HEK293 (cell line): ENCODE data around the gene SPOUT1.

Source experiments
- CTCF ChIA-PET: fragments of 350-600 bp; formaldehyde crosslinking; extraction: SDS; loops from one replicate; lab custom pipeline; 2021; ENCODE audit warnings: antibody characterized with exemption; lab: Yijun Ruan, JAX
- POLR2A ChIA-PET: fragments of 300-600 bp; formaldehyde crosslinking; extraction: SDS; loops from one replicate; lab custom pipeline; 2020; ENCODE audit warnings: antibody characterized with exemption, inconsistent platforms; lab: Yijun Ruan, JAX
- H3K27ac ChIP-seq: fragments of 200-500 bp; sonication (Bioruptor generic); 2 replicates; pipeline ENCODE4 v1.5.1; 2014; ENCODE audit warnings: low read depth, low read length, control low read depth, inconsistent platforms; ENCODE audit errors: extremely low read depth
- H3K36me3 ChIP-seq, 2 experiments: fragments of 200-500 bp in 1 of 2; sonication (Bioruptor generic) in 1 of 2; 1 replicate in 1 of 2; 2 replicates in 1 of 2; pipeline ENCODE4 v1.5.1; 2014 to 2017; ENCODE audit warnings: inconsistent platforms in 2 of 2, low read length in 2 of 2; ENCODE audit not compliant: control insufficient read depth in 2 of 2, insufficient read depth in 1 of 2
- H3K4me1 ChIP-seq: fragments of 200-500 bp; sonication (Bioruptor generic); 2 replicates; pipeline ENCODE4 v1.5.1; 2014; ENCODE audit warnings: mild to moderate bottlenecking, low read length, inconsistent platforms; ENCODE audit not compliant: control insufficient read depth, insufficient read depth
- H3K4me3 ChIP-seq: 2 replicates; pipeline ENCODE4 v1.5.1; 2011; ENCODE audit warnings: low read depth, mild to moderate bottlenecking, control low read depth, low read length, moderate library complexity
- H3K9me3 ChIP-seq: fragments of 200-500 bp; sonication (Bioruptor generic); 2 replicates; pipeline ENCODE4 v1.5.1; 2014; ENCODE audit warnings: low read depth, low read length, inconsistent platforms; ENCODE audit not compliant: control insufficient read depth, insufficient read depth
- EGR2 ChIP-seq: fragments of 450-650 bp; formaldehyde crosslinking; IDR thresholded peaks from 2 replicates; pipeline ENCODE4 v1.5.1; 2016; ENCODE audit warnings: low read depth, missing biosample characterization, missing genetic modification characterization
- KLF16 ChIP-seq: fragments of 450-650 bp; formaldehyde crosslinking; IDR thresholded peaks from 2 replicates; pipeline ENCODE4 v1.5.1; 2017; ENCODE audit warnings: missing biosample characterization, missing genetic modification characterization
- PRDM1 ChIP-seq: fragments of 450-650 bp; formaldehyde crosslinking; IDR thresholded peaks from 2 replicates; pipeline ENCODE4; 2016; ENCODE audit warnings: missing biosample characterization, missing genetic modification characterization
- SCRT1 ChIP-seq: fragments of 450-650 bp; formaldehyde crosslinking; IDR thresholded peaks from 2 replicates; pipeline ENCODE4 v1.5.1; 2016; ENCODE audit warnings: missing biosample characterization, missing genetic modification characterization, borderline replicate concordance
- SCRT2 ChIP-seq: fragments of 450-650 bp; formaldehyde crosslinking; IDR thresholded peaks from 2 replicates; pipeline ENCODE4 v1.5.1; 2016; ENCODE audit warnings: missing biosample characterization, missing genetic modification characterization
- ZEB2 ChIP-seq: fragments of 450-650 bp; formaldehyde crosslinking; IDR thresholded peaks from 2 replicates; pipeline ENCODE4 v1.5.1; 2016; ENCODE audit warnings: missing biosample characterization, missing genetic modification characterization
- ZFHX2 ChIP-seq: fragments of 450-650 bp; formaldehyde crosslinking; conservative IDR thresholded peaks from 2 replicates; pipeline ENCODE4 v1.5.1; 2016; ENCODE audit warnings: missing biosample characterization, missing genetic modification characterization
- ZFP41 ChIP-seq: fragments of 450-650 bp; formaldehyde crosslinking; IDR thresholded peaks from 2 replicates; pipeline ENCODE4 v1.5.1; 2016; ENCODE audit warnings: missing biosample characterization, missing genetic modification characterization, borderline replicate concordance
- ZNF10 ChIP-seq: fragments of 450-650 bp; formaldehyde crosslinking; IDR thresholded peaks from 2 replicates; pipeline ENCODE4 v1.5.1; 2017; ENCODE audit warnings: missing biosample characterization, missing genetic modification characterization
- ZNF23 ChIP-seq: fragments of 450-650 bp; formaldehyde crosslinking; IDR thresholded peaks from 2 replicates; pipeline ENCODE4 v1.5.1; 2016; ENCODE audit warnings: missing biosample characterization, missing genetic modification characterization, borderline replicate concordance
- ZNF266 ChIP-seq: fragments of 450-650 bp; formaldehyde crosslinking; IDR thresholded peaks from 2 replicates; pipeline ENCODE4 v1.5.1; 2016; ENCODE audit warnings: missing biosample characterization, missing genetic modification characterization, low read depth
- ZNF555 ChIP-seq: fragments of 450-650 bp; formaldehyde crosslinking; conservative IDR thresholded peaks from 2 replicates; pipeline ENCODE4 v1.5.1; 2017; ENCODE audit warnings: missing biosample characterization, mild to moderate bottlenecking, missing genetic modification characterization, inconsistent platforms
- ZNF677 ChIP-seq: fragments of 450-650 bp; IDR thresholded peaks from 2 replicates; pipeline ENCODE4 v1.5.0; 2018; ENCODE audit warnings: missing biosample characterization, mild to moderate bottlenecking, missing genetic modification characterization, moderate library complexity
- ZNF785 ChIP-seq: fragments of 450-650 bp; formaldehyde crosslinking; IDR thresholded peaks from 2 replicates; pipeline ENCODE4 v1.5.1; 2016; ENCODE audit warnings: missing biosample characterization, missing genetic modification characterization
- TF ChIP-seq, protein P1 (sequence below): fragments of 450-650 bp; formaldehyde crosslinking; IDR thresholded peaks from 2 replicates; pipeline ENCODE4 v1.5.1; 2016; ENCODE audit warnings: missing biosample characterization, missing genetic modification characterization
- TF ChIP-seq, protein P2 (sequence below): fragments of 450-650 bp; formaldehyde crosslinking; conservative IDR thresholded peaks from 2 replicates; pipeline ENCODE4 v1.5.1; 2016; ENCODE audit warnings: low read depth, missing biosample characterization, missing genetic modification characterization

Gene SPOUT1

DNA sequence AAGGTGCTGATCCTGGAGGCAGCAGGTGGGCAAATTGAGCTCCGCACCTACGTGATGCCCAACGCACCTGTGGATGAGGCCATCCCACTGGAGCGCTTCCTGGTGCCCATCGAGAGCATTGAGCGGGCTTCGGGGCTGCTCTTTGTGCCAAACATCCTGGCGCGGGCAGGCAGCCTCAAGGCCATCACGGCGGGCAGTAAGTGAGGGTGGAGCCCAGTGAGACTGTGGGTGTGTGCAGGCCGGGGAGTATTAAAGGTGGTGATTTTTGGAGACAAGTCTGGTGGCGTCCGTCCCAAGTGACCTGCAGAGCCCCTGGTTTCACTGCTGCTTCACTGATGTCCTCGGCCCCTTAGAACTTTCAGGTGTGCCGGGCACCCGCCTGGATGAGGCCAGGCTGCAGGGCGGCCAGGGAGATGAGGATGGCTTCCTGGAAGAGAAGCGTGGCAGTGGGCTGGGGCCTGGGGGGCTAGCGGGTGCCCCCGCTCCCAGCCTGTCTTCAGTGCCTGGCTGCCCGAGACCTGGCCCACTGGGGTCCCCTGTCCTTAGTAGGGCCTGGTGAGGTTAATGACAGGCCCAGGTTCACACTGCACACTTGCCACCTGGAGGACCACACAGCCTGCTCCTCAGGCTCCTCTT, 7.1 kb downstream of the SPOUT1 start:
- peaks cover under 1 to 73% of the 10 kb centered on the region in 2 experiments; a peak in 2 of 3 replicates for H3K36me3 ChIP-seq
- TF ChIP-seq ZEB2 (tag by site-specific recombination): no peak
- TF ChIP-seq EGR2 (tag by site-specific recombination): 0 out of 2 replicates have a peak, but pooled peaks have one; percentile 1
- TF ChIP-seq, protein P1, sequence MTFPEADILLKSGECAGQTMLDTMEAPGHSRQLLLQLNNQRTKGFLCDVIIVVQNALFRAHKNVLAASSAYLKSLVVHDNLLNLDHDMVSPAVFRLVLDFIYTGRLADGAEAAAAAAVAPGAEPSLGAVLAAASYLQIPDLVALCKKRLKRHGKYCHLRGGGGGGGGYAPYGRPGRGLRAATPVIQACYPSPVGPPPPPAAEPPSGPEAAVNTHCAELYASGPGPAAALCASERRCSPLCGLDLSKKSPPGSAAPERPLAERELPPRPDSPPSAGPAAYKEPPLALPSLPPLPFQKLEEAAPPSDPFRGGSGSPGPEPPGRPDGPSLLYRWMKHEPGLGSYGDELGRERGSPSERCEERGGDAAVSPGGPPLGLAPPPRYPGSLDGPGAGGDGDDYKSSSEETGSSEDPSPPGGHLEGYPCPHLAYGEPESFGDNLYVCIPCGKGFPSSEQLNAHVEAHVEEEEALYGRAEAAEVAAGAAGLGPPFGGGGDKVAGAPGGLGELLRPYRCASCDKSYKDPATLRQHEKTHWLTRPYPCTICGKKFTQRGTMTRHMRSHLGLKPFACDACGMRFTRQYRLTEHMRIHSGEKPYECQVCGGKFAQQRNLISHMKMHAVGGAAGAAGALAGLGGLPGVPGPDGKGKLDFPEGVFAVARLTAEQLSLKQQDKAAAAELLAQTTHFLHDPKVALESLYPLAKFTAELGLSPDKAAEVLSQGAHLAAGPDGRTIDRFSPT (tag by site-specific recombination): peak; percentile 57
- no peaks in the 10 kb centered on the region for H3K9me3 ChIP-seq
- no peak overlapping the region for H3K27ac ChIP-seq
- no peaks in the 10 kb centered on the region for H3K4me1 ChIP-seq
- H3K4me3 ChIP-seq: no peak overlapping the region
- ChIA-PET POLR2A (interaction anchor here (0.5 kb wide), 2 partner anchors 13 to 119 kb away, joined by 3 to 4 read pairs; no protein-coding TSS in a partner anchor), CTCF (no interaction called here)

DNA sequence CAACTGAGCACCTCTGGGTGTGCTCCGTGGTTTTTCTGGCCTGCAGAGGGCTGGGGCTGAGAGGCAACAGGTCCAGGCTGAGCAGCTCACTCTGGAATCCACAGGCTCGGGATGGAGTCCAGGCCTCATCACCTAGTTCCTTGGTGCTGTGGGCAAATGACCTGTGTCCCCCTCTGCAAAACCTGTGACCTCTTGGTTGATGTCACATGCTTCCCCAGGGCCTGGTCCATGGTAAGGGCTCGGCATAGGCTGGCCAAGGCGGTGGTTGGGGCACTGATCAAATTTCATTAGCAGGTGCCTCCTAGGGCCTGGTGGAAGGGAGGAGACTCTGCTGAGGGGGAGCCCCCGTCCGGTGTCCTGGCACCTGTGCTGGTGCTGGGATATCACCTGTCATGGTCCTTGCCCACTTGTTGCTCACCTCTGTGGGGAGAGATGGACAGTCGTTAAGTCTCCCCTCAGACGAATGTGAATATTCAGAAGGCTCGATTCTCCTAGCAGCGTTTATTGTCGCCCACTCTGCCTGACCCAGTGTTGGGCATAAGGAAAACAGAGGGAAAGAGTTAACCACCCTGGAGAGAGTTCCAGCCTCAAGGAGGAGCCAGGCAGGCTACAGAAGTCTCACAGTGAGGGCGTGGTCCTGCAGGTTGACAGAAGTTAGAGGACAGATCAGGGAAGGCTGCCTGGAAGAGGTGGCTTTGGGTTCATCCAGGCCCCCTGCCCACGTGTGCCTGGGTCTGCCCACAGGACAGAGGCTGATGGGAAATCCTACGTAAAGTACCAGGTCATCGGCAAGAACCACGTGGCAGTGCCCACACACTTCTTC, 7.8 kb downstream of the SPOUT1 start:
- Histone ChIP-seq H3K36me3 (peaks cover 0 to 66% of the 10 kb centered on the region in 2 experiments; a peak in 1 of 3 replicates), H3K4me1 (no peaks in the 10 kb centered on the region)
- CTCF ChIA-PET: interaction anchor here (0.7 to 1.0 kb wide), 2 partner anchors 106 to 186 kb away, joined by 3 to 4 read pairs; no protein-coding TSS in a partner anchor

More for the DNA sequence above, 7.8 kb downstream of the SPOUT1 start:
- H3K9me3 ChIP-seq: no peaks in the 10 kb centered on the region
- H3K27ac ChIP-seq: no peak overlapping the region
- TF ChIP-seq KLF16 (tag by site-specific recombination) (no peak), PRDM1 (no peak), ZNF555 (tag by site-specific recombination) (no peak), SCRT2 (tag by site-specific recombination) (peak; percentile 96), EGR2 (tag by site-specific recombination) (0 out of 2 replicates have a peak, but pooled peaks have one; percentile 12), SCRT1 (tag by site-specific recombination) (peak; percentile 83), ZFHX2 (tag by site-specific recombination) (peak; percentile 17; the same call in 1 of the 2 replicates), ZNF785 (no peak), ZNF266 (tag by site-specific recombination) (no peak), ZNF10 (tag by site-specific recombination) (0 out of 2 replicates have a peak, but pooled peaks have one; percentile 6), ZFP41 (tag by site-specific recombination) (no peak), ZNF23 (tag by site-specific recombination) (no peak), ZNF677 (tag by site-specific recombination) (no peak)
- TF ChIP-seq, protein P2, sequence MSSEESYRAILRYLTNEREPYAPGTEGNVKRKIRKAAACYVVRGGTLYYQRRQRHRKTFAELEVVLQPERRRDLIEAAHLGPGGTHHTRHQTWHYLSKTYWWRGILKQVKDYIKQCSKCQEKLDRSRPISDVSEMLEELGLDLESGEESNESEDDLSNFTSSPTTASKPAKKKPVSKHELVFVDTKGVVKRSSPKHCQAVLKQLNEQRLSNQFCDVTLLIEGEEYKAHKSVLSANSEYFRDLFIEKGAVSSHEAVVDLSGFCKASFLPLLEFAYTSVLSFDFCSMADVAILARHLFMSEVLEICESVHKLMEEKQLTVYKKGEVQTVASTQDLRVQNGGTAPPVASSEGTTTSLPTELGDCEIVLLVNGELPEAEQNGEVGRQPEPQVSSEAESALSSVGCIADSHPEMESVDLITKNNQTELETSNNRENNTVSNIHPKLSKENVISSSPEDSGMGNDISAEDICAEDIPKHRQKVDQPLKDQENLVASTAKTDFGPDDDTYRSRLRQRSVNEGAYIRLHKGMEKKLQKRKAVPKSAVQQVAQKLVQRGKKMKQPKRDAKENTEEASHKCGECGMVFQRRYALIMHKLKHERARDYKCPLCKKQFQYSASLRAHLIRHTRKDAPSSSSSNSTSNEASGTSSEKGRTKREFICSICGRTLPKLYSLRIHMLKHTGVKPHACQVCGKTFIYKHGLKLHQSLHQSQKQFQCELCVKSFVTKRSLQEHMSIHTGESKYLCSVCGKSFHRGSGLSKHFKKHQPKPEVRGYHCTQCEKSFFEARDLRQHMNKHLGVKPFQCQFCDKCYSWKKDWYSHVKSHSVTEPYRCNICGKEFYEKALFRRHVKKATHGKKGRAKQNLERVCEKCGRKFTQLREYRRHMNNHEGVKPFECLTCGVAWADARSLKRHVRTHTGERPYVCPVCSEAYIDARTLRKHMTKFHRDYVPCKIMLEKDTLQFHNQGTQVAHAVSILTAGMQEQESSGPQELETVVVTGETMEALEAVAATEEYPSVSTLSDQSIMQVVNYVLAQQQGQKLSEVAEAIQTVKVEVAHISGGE: no peak
- POLR2A ChIA-PET: interaction anchor here (0.5 to 4.1 kb wide), 3 partner anchors 7 to 55 kb away, joined by 4 to 94 read pairs (median 4); partner anchors contain the start of gene SPOUT1
- no peak overlapping the region for H3K4me3 ChIP-seq
